GM21737 (cell line): Measurements from ENCODE around the gene USP40.

Source experiments
- ATAC-seq: cut with Tn5 transposase; IDR thresholded peaks from one replicate; pipeline ENCODE4 v1.9.1; 2021; ENCODE audit warnings: mild to moderate bottlenecking, moderate library complexity; ENCODE audit not compliant: unreplicated experiment

Gene USP40

DNA sequence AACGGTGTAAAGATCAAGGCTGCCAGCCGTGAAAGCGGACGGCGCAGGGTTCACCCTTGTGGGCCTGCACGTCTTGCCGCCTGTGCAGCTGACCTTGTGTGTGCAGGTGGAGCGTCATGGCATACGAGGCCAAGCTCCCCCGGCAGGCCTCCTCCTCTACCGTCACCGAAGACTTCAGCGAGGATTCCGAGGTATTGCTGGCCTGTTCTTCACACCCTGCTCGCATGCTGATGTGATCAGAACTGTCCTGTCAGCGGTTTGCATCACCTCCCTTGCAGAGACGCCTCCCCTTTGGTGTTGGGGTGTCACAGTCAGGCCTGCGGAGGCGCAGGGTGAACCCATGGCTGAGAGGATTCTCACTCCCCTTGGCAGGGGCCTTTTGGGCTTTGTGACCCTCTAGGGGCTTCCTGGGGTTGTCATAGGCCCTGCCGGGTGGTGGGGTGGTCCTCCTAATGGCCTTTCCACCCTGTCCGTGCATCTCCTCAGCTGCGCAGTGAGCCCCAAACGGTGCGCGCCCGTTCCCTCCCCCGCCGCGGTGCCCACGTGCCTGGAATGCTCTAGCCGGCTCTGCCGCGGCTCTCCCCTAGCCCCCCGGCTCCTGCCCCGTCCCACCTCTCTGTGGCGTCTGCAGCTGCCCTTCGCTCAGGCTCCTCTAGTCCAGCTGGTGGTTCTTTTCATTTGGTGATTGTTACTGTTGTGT lies 119.8 kb downstream of the USP40 start:
- ATAC-seq, result no peak

DNA sequence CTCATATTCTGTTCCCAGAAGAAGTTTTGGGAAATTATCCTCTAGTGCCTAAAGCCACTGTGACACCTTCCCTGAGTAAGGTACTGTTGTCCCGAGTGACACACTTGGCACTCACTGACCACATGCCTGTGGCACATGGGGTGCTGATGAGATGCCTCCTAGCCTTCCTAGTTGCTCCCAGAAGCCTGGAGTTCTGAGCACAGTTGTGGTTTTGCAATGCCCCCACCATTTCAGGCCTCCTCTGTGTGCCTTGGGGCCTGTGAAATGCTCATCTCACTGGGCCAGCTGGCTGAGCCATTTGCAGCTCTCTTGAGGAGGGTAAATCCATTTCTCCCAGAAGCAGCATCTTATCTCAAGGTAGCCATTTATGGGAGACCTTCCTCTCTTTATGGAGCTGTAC lies 120.5 kb downstream of the USP40 start:
- ATAC-seq, result no peak

- no peak for ATAC-seq
These were observed 121.3 kb downstream of the USP40 start for GRCh38 chr2:233445152-233445830.

DNA sequence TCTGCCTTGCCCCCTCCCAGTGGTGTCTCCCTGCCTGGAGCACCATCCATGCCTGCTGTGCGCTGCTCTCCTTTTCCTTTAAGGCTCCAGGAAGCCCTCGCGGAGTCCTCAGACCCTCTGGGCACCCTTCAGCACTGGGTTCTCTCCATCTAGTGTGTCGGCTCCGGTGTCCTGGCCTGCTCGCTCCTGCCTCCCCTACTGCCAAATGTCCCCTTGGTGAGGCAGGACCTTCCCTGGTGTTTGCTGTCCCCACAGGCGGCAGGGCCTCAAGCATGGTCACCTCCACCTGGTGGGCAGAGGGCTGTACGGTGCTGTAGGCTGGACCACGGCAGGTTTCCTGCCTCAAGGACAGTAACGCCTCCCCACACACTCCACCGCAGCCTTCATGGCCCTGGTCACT lies 122.1 kb downstream of the USP40 start:
- ATAC-seq, result no peak

GRCh38 chr2:233443511-233444183 lies 122.9 kb downstream of the USP40 start:
- ATAC-seq, result no peak

DNA sequence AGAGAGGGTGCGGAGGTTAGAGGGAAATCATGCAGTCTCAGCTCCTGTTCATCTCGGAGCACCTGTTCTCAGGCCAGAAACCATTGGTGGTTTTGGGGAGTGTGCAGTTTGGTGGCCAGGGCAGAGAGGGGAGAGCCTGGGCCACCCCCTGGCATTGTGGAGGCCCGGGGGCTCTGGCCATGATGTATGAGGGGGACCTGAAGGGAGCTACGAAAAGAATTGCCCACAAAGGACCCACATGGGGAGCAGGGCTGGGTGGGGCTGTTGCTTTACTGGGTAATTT lies 124.6 kb downstream of the USP40 start:
- no peak for ATAC-seq

DNA sequence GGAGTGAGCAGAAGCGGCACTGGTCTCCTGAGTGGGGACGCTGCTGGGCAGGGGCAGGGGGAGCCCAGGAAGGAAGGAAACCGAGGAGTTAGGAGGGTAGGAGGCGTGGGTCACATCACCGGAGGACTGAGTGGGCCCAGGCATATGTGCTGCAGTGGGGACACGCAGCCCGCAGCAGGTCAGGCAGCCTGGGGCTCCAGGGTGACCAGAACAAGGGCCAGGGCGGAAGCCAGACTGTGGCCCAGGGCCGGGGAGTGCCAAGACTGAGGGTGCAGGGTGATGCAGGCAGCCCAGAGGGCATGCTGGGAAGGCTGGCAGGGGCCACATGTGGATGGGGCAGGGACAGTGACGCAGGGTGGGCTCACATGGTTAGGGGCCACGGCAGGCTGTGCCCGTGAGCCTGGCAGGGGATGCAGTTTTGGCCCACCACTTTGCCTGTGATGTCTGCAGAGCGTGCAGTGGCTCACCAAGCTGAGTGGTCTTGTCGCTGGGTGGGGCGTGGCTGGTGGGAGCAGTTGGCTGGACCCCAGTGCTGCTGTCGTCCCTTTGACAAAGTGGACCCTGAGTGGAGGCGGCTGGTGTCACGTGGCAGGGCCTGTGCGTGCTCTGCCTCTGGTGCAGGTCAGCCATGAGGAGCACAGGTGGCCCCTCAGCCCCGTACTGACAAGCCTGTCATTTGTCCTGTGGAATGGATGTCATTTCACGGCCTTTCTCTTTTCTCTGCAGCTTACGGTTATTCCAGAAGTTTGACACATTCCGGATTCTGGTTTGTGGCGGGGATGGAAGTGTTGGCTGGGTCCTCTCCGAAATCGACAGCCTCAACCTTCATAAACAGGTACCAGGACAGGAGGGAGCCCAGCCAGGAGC lies 125.2 kb downstream of the USP40 start:
- no peak for ATAC-seq

GRCh38 chr2:233440714-233441113 lies 125.9 kb downstream of the USP40 start:
- ATAC-seq, result no peak

DNA sequence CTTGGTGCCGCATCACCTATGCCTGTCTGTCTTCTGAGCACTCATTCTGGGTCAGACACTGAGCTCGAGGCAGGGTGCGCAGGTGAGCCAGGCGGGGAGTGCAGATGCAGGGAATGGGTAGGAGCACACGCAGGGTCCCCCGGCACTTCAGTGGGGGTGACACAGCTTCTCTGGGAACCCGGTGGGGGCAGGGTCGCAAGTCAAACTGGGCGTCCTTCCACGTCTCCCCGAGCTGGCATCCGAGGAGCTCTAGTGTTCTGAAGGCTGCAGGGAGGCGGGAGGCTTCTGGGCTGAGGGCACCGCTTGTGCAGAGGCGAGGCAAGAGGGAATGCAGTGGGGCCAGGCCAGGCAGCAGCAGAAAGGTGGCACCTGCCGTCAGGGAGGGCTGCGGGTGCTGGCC lies 126.3 kb downstream of the USP40 start:
- no peak for ATAC-seq

- no peak for ATAC-seq
These were observed 127.4 kb downstream of the USP40 start for GRCh38 chr2:233439191-233439590.

DNA sequence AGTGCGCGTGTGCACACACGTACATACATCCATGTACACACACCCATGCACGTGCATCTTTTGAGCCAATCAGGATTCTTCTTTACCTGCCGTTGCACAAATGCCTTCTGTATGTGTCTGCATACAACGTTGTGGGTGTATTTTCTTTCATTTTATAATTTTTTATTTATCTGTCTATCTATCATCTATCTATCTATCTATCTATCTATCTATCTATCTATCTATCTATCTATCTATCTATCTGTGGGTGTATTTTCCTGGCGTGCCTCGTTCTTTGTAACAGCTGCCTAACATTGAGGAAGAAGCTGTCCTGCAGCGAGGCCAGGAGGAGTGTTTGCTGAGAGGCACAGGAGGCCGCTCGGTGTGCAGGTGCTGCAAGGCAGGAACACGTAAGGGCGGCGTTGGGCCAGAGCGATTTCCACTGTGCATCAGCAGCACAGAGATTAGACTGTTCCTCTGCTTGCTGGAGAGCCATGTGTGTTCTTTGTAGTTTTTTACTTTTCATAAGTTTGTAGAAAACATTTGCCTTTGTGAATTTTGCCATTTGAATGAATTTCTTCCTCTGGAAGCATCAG lies 127.9 kb downstream of the USP40 start:
- ATAC-seq, result no peak

- no peak for ATAC-seq
These were observed 129.1 kb downstream of the USP40 start for GRCh38 chr2:233437439-233437955.

- ATAC-seq, result no peak
These were observed 129.7 kb downstream of the USP40 start for GRCh38 chr2:233436691-233437438.

DNA sequence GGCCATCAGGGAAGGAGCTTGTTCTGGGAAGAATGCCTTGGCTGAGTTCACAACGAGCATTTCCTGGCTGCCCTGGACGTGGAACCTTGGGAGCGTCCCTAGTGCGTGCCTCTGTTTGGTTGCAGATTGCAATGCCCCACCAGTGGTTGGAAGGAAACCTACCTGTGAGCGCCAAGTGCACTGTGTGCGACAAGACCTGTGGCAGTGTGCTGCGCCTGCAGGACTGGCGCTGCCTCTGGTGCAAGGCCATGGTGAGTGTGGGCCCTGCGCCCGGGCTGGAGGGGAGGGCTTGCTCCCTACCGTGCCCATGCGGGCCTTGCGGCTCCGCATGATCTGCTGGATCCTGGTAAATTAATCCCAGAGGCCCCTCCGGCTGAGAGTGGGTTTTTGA lies 130.4 kb downstream of the USP40 start:
- ATAC-seq, result no peak

DNA sequence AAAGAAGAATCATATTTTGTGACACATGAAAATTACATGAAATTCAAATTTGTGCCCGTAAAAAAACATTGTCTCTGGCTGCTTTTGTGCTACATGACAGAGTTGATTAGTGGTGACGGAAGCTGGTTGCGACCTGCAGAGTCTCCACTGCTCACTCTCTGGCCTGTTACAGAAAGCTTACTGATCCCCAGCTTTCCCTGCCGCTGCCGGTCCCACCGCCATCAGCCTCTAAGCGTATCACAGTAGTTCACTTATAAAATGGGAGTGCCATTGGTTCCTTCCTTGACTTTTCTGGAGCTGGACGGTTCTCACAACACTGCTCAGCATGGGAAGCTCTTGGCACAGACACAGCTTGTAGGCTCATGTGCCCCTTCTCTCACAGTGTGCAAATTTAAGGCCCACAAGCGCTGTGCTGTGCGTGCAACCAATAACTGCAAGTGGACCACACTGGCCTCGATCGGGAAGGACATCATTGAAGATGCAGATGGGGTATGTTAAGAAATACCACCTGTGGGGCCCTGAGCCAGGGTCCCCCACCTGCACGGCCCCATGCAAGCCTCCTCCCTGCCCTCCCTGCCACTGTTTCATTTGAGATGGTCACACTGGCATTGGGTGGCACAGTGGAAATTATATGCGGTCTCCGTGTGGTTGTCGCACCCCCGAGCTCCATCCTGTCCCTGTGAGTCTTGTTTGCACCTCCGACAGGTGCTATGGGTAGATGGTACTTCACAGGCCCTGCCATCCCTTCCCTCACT lies 131.0 kb downstream of the USP40 start:
- ATAC-seq, result no peak

DNA sequence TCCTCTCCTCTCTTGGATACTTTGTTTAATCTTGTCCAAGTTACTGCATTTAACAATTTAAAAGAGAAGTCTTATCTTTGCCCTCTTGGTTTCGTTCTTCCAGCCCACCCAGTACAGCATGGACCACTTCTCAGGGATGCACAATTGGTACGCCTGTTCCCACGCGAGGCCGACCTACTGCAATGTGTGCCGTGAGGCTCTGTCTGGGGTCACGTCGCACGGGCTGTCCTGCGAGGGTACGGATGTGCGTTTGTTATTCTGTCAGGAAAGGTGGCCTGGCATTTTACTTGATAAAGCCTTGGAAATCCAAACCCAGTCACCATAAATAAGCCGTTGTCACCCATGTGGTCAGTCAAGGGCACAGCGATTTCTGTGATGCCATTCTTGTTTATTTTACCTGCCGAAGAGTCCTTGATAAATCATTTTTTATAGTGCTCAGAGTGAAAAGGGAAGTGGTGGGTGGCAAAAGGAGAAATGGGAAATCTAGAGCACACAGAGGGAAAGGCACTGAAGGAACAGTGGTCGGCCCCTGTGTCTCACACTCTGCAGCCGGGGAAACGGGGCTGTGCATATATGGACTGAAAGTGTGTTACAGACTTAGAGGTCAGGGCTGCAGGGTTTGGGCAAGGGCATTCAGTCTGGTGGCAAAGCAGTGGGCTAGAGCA lies 131.8 kb downstream of the USP40 start:
- ATAC-seq, result no peak

GRCh38 chr2:233433794-233434193 lies 132.8 kb downstream of the USP40 start:
- no peak for ATAC-seq

DNA sequence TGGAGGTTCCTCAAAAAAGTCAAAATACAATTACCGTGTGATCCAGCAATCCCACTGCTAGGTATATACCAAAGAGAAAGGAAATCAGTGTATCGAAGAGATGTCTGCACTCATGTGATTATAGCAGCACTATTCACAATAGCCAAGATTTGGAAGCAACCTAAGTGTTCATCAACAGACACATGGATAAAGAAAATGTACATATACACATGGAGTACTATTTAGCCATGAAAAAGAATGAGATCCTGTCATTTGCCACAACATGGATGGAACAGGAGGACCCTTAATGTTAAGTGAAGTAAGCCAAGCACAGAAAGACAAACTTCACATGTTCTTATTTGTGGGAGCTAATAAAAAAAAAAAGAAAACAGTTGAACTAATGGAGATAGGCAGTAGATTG lies 133.6 kb downstream of the USP40 start:
- ATAC-seq, result no peak

DNA sequence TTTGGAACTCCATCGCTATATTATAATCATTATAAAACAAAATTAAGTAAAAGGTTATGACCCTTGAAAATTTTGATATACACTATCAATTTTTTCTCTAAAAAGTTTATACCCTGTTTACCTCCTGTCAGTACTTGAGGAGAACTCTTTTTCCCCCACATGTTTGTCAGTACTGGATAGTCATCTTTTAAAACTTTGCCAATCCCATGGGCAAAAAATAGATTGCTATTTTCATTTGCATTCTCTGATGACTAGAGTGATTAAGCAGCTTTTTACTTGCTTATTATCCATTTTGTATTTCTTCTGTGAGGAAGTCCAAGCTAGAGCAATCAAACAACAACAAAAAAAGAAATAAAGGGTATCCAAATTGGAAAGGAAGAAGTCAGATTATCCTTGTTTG lies 135.9 kb downstream of the USP40 start:
- ATAC-seq, result no peak
